ENCODE results near the gene CD3E.

DNA sequence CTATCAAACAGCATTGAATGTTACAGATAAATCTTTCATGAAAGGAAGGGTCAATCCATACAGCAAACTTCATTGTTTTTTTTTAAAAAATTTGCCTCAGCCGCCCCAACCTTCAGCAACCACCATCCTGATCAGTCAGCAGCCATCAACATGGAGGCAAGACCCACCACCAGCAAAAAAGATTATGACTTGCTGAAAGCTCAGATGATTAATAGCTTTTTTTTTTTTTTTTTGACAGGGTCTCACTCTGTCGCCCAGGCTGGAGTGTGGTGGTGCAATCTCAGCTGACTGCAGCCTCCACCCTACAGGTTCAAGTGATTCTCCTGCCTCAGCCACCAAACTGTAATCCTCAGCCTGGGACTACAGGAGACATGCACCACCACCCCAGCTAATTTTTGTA is 18.0 kb upstream of the CD3E start:
- TF ChIP-seq MYC (IDR thresholded peaks at IDR 0.05; ENCODE audit: low read depth, low read length) (no peak), MAX (IDR thresholded peaks at IDR 0.05; ENCODE audit: insufficient read depth, insufficient read length) (no peak), POLR2A (IDR thresholded peaks at IDR 0.05; ENCODE audit: low read depth, low read length) (no peak)
- TF ChIP-seq, protein P1, sequence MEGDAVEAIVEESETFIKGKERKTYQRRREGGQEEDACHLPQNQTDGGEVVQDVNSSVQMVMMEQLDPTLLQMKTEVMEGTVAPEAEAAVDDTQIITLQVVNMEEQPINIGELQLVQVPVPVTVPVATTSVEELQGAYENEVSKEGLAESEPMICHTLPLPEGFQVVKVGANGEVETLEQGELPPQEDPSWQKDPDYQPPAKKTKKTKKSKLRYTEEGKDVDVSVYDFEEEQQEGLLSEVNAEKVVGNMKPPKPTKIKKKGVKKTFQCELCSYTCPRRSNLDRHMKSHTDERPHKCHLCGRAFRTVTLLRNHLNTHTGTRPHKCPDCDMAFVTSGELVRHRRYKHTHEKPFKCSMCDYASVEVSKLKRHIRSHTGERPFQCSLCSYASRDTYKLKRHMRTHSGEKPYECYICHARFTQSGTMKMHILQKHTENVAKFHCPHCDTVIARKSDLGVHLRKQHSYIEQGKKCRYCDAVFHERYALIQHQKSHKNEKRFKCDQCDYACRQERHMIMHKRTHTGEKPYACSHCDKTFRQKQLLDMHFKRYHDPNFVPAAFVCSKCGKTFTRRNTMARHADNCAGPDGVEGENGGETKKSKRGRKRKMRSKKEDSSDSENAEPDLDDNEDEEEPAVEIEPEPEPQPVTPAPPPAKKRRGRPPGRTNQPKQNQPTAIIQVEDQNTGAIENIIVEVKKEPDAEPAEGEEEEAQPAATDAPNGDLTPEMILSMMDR (IDR thresholded peaks at IDR 0.05; ENCODE audit: extremely low read depth in 1 of 2, insufficient read depth in 1 of 2, low read depth in 1 of 2, low read length in 2 of 2) = no peak
